Embryonic facial prominence (tissue), 1 donor: ENCODE data around the gene MYO1C.
"Not testable (repeated sequence)": the region's sequence is repeated elsewhere in the genome, so short reads cannot be mapped to it uniquely, and the experiment has no call there.

Experiments used
- DNase-seq: peaks from one replicate; pipeline ENCODE4 v3.0.0-alpha.2; 2016; ENCODE audit errors: extremely low spot score

Gene MYO1C

DNA sequence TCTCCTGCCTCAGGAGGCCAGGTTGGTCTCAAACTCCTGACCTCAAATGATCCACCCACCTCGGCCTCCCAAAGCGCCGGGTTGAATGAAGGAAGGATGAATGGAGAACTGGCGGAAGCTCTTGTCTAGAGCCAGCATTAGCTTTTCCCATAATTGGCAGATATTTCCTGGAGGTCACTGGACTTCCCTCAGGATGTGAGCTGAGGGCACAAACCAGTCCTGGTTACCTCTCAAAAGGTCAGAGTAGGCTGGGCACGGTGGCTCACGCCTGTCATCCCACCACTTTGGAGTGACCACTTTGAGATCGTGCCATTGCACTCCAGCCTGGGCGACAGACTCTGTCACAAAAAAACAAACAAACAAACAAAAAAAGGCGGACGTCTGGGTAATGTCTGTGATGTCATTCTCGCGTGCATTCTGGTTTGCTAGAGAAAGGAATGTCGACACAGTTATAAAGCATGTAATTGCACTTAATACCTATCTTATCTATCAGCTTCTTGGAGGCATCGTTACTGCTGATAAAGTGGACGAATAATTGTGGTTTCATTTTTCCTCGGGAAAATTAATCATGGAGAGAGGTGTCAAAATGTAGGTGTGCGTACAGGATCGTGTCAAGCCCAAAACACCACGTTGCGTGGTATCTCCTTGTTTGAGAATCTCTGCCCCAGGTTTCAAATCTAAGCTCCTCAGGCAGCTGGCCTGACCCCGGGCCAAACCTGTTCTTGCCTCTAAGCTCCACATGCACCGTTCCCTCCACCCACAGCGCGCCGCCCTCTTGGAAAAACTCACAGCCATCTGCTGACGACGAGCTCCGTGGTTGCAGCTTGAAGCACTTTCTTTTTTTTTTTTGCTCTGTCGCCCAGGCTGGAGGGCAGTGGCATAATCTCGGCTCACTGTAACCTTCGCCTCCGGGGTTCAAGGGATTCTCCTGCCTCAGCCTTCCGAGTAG is 30.0 kb downstream of the MYO1C start:
- no peak for DNase-seq

- no peak for DNase-seq
Observed at GRCh38 chr17:1461198-1461944, 31.1 kb downstream of the MYO1C start.

DNA sequence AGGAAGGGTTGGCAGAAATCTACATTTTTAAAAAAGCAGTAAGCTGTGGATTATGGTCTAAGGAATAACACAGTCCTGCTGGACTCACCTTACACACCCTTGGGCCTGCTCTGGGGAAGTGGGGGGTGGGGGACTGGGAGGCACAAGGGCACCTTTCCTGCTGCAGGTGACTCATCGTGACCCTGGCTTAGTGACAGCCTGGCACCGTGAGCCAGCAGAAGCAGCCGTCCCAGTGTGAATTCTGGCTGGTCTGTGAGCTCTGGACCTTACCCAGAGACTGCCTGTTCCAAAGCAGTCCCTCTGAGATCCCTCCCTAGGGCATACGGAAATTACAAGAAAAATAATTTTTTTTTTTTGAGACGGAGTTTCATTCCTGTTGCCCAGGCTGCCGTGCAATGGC is 32.3 kb downstream of the MYO1C start:
- no peak for DNase-seq

GRCh38 chr17:1455797-1456599 is 36.5 kb downstream of the MYO1C start, which contains the start of gene CRK:
TSS of gene CRK (minus strand) at chr17:1456232. CDS start at chr17:1456117, 115 bp downstream.
- DNase-seq: peak; percentile 87

GRCh38 chr17:1455291-1455796 is 37.1 kb downstream of the MYO1C start:
- DNase-seq: peak; percentile 32

DNA sequence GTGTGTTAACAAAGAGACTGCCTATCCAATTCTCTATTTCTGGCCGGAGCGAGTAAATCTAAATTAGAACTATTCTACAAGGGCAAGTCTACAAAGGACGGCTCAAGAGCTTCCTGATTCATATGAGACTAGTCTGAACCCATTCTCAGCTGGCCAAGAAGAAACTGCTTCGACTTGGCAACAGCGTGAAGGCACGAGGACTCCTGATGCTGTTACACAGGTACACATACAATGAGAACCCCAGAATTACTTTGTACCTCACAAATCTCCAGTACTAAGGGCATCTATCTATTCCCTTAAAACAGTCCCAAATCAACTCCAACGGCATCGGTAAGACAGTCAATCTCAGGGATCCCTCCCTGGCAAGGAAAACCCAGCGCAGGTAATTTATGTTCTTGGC is 37.9 kb downstream of the MYO1C start:
- DNase-seq: no peak

GRCh38 chr17:1453694-1454093 is 38.8 kb downstream of the MYO1C start:
- not testable (repeated sequence) for DNase-seq

GRCh38 chr17:1452836-1453235 is 39.6 kb downstream of the MYO1C start:
- DNase-seq: no peak

GRCh38 chr17:1450261-1450660 is 42.2 kb downstream of the MYO1C start:
- DNase-seq: not testable (repeated sequence)

- DNase-seq: no peak
Observed at GRCh38 chr17:1449412-1449967, 43.0 kb downstream of the MYO1C start.

DNA sequence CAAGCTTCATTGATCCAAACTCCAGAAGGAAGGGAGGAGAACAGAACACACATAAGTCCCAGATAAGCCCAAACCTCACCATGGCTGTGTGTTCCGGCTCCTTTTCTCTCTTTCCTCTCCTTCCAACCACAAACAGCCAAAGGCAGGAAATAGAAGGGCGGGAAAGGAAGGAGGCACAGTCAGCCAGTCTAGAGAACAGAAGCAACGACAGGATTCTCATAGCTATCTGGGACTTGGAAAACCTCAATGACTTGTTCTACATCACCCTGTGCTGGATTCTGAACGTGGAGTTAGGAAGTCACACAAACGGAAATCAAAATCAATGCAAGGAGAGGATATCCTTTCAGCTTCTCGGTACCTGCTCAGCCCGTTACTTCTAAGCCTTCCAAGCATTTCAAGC is 45.4 kb downstream of the MYO1C start:
- no peak for DNase-seq

- DNase-seq: no peak
Observed at GRCh38 chr17:1446201-1446600, 46.3 kb downstream of the MYO1C start.

DNA sequence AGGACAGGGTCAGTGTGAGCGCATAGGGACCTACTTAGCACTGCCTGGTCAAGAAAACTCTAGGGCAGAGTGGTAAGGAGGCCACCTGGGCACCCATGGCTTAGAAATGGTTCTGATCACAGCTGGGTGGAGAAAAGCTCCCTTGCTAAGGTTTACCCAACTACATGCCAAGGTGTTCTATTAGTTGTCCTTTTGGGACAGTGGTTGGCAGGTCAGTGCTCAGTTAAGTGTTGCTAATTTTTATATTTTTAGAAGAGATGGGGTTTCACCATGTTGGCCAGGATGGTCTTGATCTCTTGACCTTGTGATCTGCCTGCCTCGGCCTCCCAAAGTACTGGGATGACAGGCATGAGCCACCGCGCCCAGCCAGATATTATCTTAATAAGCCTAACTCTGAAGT is 46.8 kb downstream of the MYO1C start:
- not testable (repeated sequence) for DNase-seq

- DNase-seq: not testable (repeated sequence)
Observed at GRCh38 chr17:1442721-1443120, 49.8 kb downstream of the MYO1C start.

DNA sequence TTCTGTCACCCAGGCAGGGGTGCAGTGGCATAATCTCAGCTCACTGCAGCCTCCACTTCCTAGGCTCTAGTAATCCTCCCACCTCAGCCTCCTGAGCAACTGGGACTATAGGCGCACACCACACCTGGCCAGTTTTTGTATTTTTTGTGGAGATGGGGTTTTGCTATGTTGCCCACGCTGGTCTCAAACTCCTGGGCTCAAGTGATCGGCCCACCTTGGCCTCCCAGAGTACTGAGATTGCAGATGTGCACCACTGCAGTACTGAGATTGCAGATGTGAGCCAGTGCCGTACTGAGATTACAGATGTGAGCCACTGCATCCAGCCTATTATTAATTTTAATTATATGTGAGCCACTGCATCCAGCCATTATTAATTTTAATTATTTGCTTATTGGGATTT is 50.3 kb downstream of the MYO1C start:
- DNase-seq: no peak

GRCh38 chr17:1440921-1441320 is 51.6 kb downstream of the MYO1C start:
- DNase-seq: no peak

DNA sequence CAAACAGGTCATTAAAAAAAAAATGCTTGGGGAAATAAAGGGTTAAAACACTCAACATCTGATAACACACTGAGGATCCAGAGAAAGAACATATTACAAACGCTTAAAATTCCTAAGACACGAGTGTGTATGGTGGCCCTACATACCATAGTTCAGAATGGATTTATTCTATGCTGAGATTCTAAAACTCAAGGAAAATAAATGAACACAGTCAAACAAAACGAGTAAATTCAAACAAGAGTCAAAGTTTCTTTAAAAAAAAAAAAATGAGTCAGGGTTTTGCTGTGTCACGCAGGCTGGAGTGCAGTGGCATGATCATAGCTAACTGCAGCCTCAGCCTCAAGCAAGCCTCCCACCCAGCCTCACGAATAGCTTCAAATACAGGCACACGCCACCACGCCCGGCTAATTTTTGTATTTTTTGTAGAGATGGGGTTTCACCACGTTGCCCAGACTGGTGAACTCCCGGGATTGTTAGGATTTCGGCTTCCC is 53.8 kb downstream of the MYO1C start:
- no peak for DNase-seq

DNA sequence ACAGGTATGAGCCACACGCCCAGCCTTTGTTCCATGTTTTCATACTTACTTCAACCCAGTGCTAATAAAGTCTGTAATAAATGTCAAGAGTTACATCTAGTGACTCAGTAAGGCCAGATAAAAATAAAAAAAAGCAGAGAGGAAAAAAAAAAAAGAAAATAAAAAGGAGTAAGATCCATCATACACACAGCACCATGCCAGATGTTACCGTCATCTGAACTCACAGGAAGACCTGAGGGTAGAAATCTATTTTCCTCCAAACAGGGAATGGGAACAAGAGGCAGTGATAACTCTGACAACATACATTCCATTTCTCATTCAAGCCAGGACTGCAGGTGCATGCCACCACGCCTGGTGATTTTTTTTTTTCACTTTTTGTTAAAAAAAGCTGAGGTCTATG is 57.2 kb downstream of the MYO1C start:
- no peak for DNase-seq

DNA sequence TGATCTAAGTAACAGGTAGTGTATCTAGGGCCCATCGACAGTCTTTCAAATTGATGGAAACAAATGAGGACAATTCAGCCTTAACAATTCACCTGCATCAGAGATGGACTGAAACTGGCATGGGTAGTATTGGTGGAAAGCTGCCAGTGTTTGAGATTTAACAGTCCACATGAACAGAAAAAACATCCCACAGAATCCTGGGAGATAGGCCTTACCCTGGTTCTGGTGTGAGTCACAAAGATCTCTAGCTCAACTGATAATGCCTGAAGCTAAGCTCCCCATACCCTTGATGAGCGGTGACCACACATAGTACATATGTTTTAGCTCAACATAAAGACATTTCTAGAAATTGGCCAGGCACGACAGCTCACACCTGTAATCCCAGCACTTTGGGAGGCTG is 58.3 kb downstream of the MYO1C start:
- DNase-seq: no peak

- DNase-seq: no peak
Observed at GRCh38 chr17:1431631-1432104, 60.8 kb downstream of the MYO1C start.
